OCI-LY1 (cell line): ENCODE data around the gene HSBP1L1.

Experiments
- H2AFZ ChIP-seq: fragments of 200-600 bp; sonication (generic), shearing (Covaris generic); 2 replicates; pipeline ENCODE4 v1.6.0; 2014; ENCODE audit warnings: antibody characterized with exemption, mild to moderate bottlenecking, low read length
- H3F3A ChIP-seq: fragments of 200-600 bp; sonication (generic), shearing (Covaris generic); 2 replicates; pipeline ENCODE4 v1.6.0; 2014; ENCODE audit warnings: mild to moderate bottlenecking, antibody characterized with exemption, low read length, moderate library complexity; ENCODE audit not compliant: insufficient read depth
- H3K27ac ChIP-seq: fragments of 200-600 bp; sonication (generic); 2 replicates; pipeline ENCODE4 v1.5.1; 2014; ENCODE audit warnings: low read length, mixed run types, mild to moderate bottlenecking, low read depth; ENCODE audit not compliant: poor library complexity, severe bottlenecking
- H3K27me3 ChIP-seq: fragments of 200-600 bp; sonication (generic); 2 replicates; pipeline ENCODE4 v1.6.0; 2014; ENCODE audit warnings: antibody characterized with exemption, mild to moderate bottlenecking, low read length, moderate library complexity; ENCODE audit not compliant: insufficient read depth
- H3K36me3 ChIP-seq: fragments of 200-600 bp; sonication (generic); 2 replicates; pipeline ENCODE4 v1.6.1; 2014; ENCODE audit warnings: mild to moderate bottlenecking, antibody characterized with exemption, low read length, moderate library complexity, mixed read lengths; ENCODE audit not compliant: insufficient read depth
- H3K4me1 ChIP-seq: fragments of 200-600 bp; sonication (generic); 2 replicates; pipeline ENCODE4 v1.5.1; 2014; ENCODE audit warnings: mild to moderate bottlenecking, low read length, moderate library complexity; ENCODE audit not compliant: insufficient read depth, severe bottlenecking
- H3K4me2 ChIP-seq: fragments of 200-600 bp; sonication (generic), shearing (Covaris generic); 2 replicates; pipeline ENCODE4 v1.6.1; 2014; ENCODE audit warnings: low read length
- H3K4me3 ChIP-seq: fragments of 200-600 bp; sonication (generic); 2 replicates; pipeline ENCODE4 v1.5.1; 2014; ENCODE audit warnings: low read length, low read depth, mild to moderate bottlenecking, mixed read lengths; ENCODE audit not compliant: poor library complexity, severe bottlenecking
- H3K79me2 ChIP-seq: fragments of 200-600 bp; shearing (Covaris generic); 2 replicates; pipeline ENCODE4 v1.6.1; 2016; ENCODE audit warnings: mixed run types, low read length, mixed read lengths; ENCODE audit not compliant: insufficient read depth
- H3K9ac ChIP-seq: fragments of 200-600 bp; sonication (generic), shearing (Covaris generic); 2 replicates; pipeline ENCODE4 v1.6.1; 2014; ENCODE audit warnings: mild to moderate bottlenecking, low read length, mixed read lengths
- H3K9me2 ChIP-seq: fragments of 200-600 bp; sonication (generic), shearing (Covaris generic); 2 replicates; pipeline ENCODE4 v1.6.1; 2014; ENCODE audit warnings: low read depth, mild to moderate bottlenecking, low read length, mixed read lengths
- H3K9me3 ChIP-seq: fragments of 200-600 bp; shearing (Covaris generic); 2 replicates; pipeline ENCODE4 v1.6.1; 2014; ENCODE audit warnings: low read length, mixed read lengths
- H4K20me1 ChIP-seq: fragments of 200-600 bp; sonication (generic), shearing (Covaris generic); 2 replicates; pipeline ENCODE4 v1.6.0; 2016; ENCODE audit warnings: mild to moderate bottlenecking, low read length; ENCODE audit not compliant: insufficient read depth
- EZH2 ChIP-seq: fragments of 200-600 bp; sonication (generic), shearing (Covaris generic); IDR thresholded peaks from 2 replicates; pipeline ENCODE4 v1.8.0; 2017; ENCODE audit warnings: borderline replicate concordance, mixed run types, mild to moderate bottlenecking, antibody characterized with exemption, low read length, moderate library complexity, mixed read lengths
- TF ChIP-seq, protein P1 (sequence below): fragments of 200-600 bp; sonication (generic), shearing (Covaris generic); IDR thresholded peaks from 2 replicates; pipeline ENCODE4 v1.5.1; 2017; ENCODE audit warnings: mild to moderate bottlenecking, antibody characterized with exemption, low read length, moderate library complexity, mixed read lengths

HSBP1L1 gene

GRCh38 chr18:79928563-79928960 is 35.9 kb upstream of the HSBP1L1 start:
- H3K9ac ChIP-seq = no peak overlapping the region
- no peaks in the 10 kb centered on the region for H3F3A ChIP-seq
- TF ChIP-seq EZH2 = no peak
- TF ChIP-seq, protein P1, sequence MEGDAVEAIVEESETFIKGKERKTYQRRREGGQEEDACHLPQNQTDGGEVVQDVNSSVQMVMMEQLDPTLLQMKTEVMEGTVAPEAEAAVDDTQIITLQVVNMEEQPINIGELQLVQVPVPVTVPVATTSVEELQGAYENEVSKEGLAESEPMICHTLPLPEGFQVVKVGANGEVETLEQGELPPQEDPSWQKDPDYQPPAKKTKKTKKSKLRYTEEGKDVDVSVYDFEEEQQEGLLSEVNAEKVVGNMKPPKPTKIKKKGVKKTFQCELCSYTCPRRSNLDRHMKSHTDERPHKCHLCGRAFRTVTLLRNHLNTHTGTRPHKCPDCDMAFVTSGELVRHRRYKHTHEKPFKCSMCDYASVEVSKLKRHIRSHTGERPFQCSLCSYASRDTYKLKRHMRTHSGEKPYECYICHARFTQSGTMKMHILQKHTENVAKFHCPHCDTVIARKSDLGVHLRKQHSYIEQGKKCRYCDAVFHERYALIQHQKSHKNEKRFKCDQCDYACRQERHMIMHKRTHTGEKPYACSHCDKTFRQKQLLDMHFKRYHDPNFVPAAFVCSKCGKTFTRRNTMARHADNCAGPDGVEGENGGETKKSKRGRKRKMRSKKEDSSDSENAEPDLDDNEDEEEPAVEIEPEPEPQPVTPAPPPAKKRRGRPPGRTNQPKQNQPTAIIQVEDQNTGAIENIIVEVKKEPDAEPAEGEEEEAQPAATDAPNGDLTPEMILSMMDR = no peak
- no peak overlapping the region for H2AFZ ChIP-seq
- H3K4me3 ChIP-seq = no peak overlapping the region
- peaks cover 40% of the 10 kb centered on the region for H3K36me3 ChIP-seq
- H4K20me1 ChIP-seq = no peaks in the 10 kb centered on the region
- no peaks in the 10 kb centered on the region for H3K79me2 ChIP-seq
- peaks cover 21% of the 10 kb centered on the region for H3K9me3 ChIP-seq
- no peak overlapping the region for H3K4me2 ChIP-seq
- no peaks in the 10 kb centered on the region for H3K27me3 ChIP-seq
- H3K9me2 ChIP-seq = no peaks in the 10 kb centered on the region
- no peak overlapping the region for H3K27ac ChIP-seq
- no peaks in the 10 kb centered on the region for H3K4me1 ChIP-seq

DNA sequence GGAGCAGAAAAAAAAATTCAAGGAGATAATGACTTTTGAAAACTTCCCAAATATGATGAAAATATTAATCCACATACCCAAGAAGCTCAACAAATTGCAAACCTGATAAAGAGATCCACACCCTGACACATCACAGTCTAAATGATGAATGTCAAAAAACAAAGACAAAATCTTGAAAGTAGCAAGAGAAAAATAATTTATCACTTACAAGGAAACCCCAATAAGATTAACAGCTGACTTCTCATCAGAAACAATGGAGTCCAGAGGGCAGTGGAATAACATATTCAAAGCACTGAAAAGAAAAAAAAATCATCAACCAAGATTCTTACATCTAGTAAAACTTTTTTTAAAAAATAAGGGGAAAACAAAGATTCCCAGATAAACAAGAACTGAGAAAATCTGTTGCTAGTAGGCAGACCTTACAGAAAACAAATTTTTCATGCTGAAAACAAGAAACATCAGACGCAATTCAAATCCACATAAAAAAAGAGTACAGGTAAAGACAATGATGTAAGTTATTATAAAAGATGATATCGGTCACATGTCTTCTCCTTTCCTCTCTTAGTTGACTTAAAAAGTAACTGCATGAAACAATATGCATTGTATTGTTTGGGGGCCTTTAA is 34.3 kb upstream of the HSBP1L1 start:
- no peaks in the 10 kb centered on the region for H4K20me1 ChIP-seq
- no peak overlapping the region for H2AFZ ChIP-seq
- no peaks in the 10 kb centered on the region for H3F3A ChIP-seq
- H3K79me2 ChIP-seq = no peaks in the 10 kb centered on the region
- H3K9ac ChIP-seq = no peak overlapping the region
- peaks cover 38% of the 10 kb centered on the region for H3K36me3 ChIP-seq
- no peak for TF ChIP-seq EZH2
- TF ChIP-seq, protein P1 = no peak
- peaks cover 21% of the 10 kb centered on the region for H3K9me3 ChIP-seq
- no peak overlapping the region for H3K4me3 ChIP-seq
- H3K4me1 ChIP-seq = peaks cover 4% of the 10 kb centered on the region
- no peak overlapping the region for H3K27ac ChIP-seq
- H3K9me2 ChIP-seq = no peaks in the 10 kb centered on the region
- H3K27me3 ChIP-seq = no peaks in the 10 kb centered on the region
- H3K4me2 ChIP-seq = no peak overlapping the region

DNA sequence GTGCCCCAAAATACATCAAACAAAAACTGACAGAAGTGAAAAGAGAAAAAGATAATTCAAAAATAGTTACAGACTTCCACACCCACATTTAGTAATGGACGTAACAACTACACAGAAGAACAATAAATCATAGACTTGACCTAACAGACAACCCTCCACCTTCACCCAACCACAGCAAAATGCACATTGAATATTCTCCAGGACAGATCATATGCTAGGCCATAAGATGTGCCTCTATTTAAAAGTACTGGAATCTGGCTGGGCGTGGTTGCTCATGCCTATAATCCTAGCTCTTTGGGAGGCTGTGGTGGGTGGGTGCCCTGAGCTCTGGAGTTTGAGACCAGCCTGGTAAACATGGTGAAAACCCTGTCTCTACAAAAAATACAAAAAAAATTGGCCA is 33.0 kb upstream of the HSBP1L1 start:
- Histone ChIP-seq H3K27me3 (no peaks in the 10 kb centered on the region), H3K36me3 (peaks cover 51% of the 10 kb centered on the region), H3K27ac (no peak overlapping the region), H4K20me1 (no peaks in the 10 kb centered on the region), H3K9ac (no peak overlapping the region), H3K4me3 (no peak overlapping the region), H3K4me1 (peaks cover 4% of the 10 kb centered on the region), H2AFZ (no peak overlapping the region), H3K4me2 (no peak overlapping the region), H3K79me2 (no peaks in the 10 kb centered on the region), H3F3A (no peaks in the 10 kb centered on the region), H3K9me2 (no peaks in the 10 kb centered on the region), H3K9me3 (peaks cover 21% of the 10 kb centered on the region)
- no peak for TF ChIP-seq EZH2
- TF ChIP-seq, protein P1 = no peak
